Endothelial cell of umbilical vein (primary cell): ENCODE measurements around the gene GLYATL3. TPM values are rescaled to one million over a fixed set of nuclear protein-coding genes. Genes with fewer than 3 reads are reported as not detected.
A peak's percentile ranks its signal among the peaks of the same experiment; 100 is the strongest.

ENCODE experiments used
- BruUV-seq: library from RNA; stranded (reverse); fragments of 400-500 nt; replicated peaks from 2 replicates; lab custom pipeline; 2021; lab: Mats Ljungman, UMichigan
- CTCF ChIA-PET: fragments of 300-600, 350-600 bp; sonication (Branson Sonifier 250); formaldehyde crosslinking; loops from one replicate; lab custom pipeline; 2021; ENCODE audit warnings: antibody characterized with exemption, inconsistent platforms; lab: Charles Lee
- POLR2A ChIA-PET: fragments of 300-600, 350-600 bp; sonication (Branson Sonifier 250); formaldehyde crosslinking; loops from one replicate; lab custom pipeline; 2021; ENCODE audit warnings: antibody characterized with exemption, inconsistent platforms; lab: Charles Lee
- DNase-seq: peaks from one replicate; pipeline ENCODE4 v3.0.0-alpha.2; 2011; ENCODE audit warnings: low read depth, low spot score
- FAIRE-seq: peaks from 2 replicates; lab custom pipeline; 2011; peaks lifted over from hg19 to GRCh38; lab: Jason Lieb, UNC
- H2AFZ ChIP-seq: 2 replicates; pipeline ENCODE4 v1.6.0; 2012; ENCODE audit warnings: low read depth, low read length, control low read depth, inconsistent platforms
- H3K27ac ChIP-seq: 2 replicates; pipeline ENCODE4 v1.5.1; 2011; ENCODE audit warnings: low read depth, mild to moderate bottlenecking, control low read depth, low read length, moderate library complexity; ENCODE audit not compliant: insufficient read depth
- H3K27me3 ChIP-seq, 2 experiments: 2 replicates each; pipeline versions ENCODE4 v1.6.0 to v1.6.1; 2011; ENCODE audit warnings: low read length in 2 of 2, mixed read lengths in 1 of 2; ENCODE audit not compliant: control insufficient read depth in 2 of 2, insufficient read depth in 2 of 2
- H3K36me3 ChIP-seq, 2 experiments: 2 replicates in 1 of 2; 3 replicates in 1 of 2; pipeline ENCODE4 v1.5.1; 2011; ENCODE audit warnings: low read length in 2 of 2, mild to moderate bottlenecking in 1 of 2, moderate library complexity in 1 of 2; ENCODE audit not compliant: control insufficient read depth in 2 of 2, insufficient read depth in 2 of 2; ENCODE audit errors: extremely low read depth in 1 of 2
- H3K4me1 ChIP-seq: 3 replicates; pipeline ENCODE4 v1.5.1; 2011; ENCODE audit warnings: mild to moderate bottlenecking, low read length; ENCODE audit not compliant: control insufficient read depth, insufficient read depth; ENCODE audit errors: extremely low read depth
- H3K4me2 ChIP-seq: 2 replicates; pipeline ENCODE4 v1.6.1; 2011; ENCODE audit warnings: low read length, control low read depth, mixed read lengths; ENCODE audit not compliant: insufficient read depth
- H3K4me3 ChIP-seq, 3 experiments: fragments of 200-600 bp in 1 of 3; sonication (generic), shearing (Covaris generic) in 1 of 3; replicated peaks in 1 of 3; 2 replicates each; pipeline ENCODE4 v1.5.1; 2011 to 2016; ENCODE audit warnings: control low read depth in 3 of 3, low read length in 3 of 3, mild to moderate bottlenecking in 2 of 3, inconsistent platforms in 1 of 3, low read depth in 1 of 3, moderate library complexity in 1 of 3; ENCODE audit not compliant: insufficient read depth in 1 of 3
- H3K79me2 ChIP-seq: 2 replicates; pipeline ENCODE4 v1.6.0; 2012; ENCODE audit warnings: low read length, inconsistent platforms; ENCODE audit not compliant: control insufficient read depth, insufficient read depth
- H3K9ac ChIP-seq: replicated peaks from 2 replicates; pipeline ENCODE3; 2011; ENCODE audit warnings: low read length, control low read depth; ENCODE audit not compliant: insufficient read depth; ENCODE audit errors: extremely low read depth
- H3K9me1 ChIP-seq: replicated peaks from 3 replicates; pipeline ENCODE4 v1.6.0; 2011; ENCODE audit warnings: mild to moderate bottlenecking, low read length; ENCODE audit not compliant: control insufficient read depth, insufficient read depth; ENCODE audit errors: extremely low read depth
- H3K9me3 ChIP-seq: replicated peaks from 2 replicates; pipeline ENCODE4 v1.5.1; 2012; ENCODE audit warnings: low read length, inconsistent platforms; ENCODE audit not compliant: control insufficient read depth, insufficient read depth
- H4K20me1 ChIP-seq: replicated peaks from 2 replicates; pipeline ENCODE3; 2011; ENCODE audit warnings: mild to moderate bottlenecking, low read length; ENCODE audit not compliant: control insufficient read depth, insufficient read depth; ENCODE audit errors: extremely low read depth
- CTCF ChIP-seq, 2 donors: IDR thresholded peaks; 1 replicate in 1 of 2; 2 replicates in 1 of 2; pipeline ENCODE4 v1.5.1; 2011; ENCODE audit warnings: low read length in 2 of 2, mild to moderate bottlenecking in 2 of 2, moderate library complexity in 2 of 2, control low read depth in 1 of 2, inconsistent platforms in 1 of 2, low read depth in 1 of 2; ENCODE audit not compliant: insufficient read depth in 1 of 2; ENCODE audit errors: extremely low read depth in 1 of 2
- FOS ChIP-seq: IDR thresholded peaks from 2 replicates; pipeline ENCODE4 v1.6.1; 2011; ENCODE audit warnings: mild to moderate bottlenecking, low read length, moderate library complexity, borderline replicate concordance; ENCODE audit not compliant: insufficient read depth
- JUN ChIP-seq: IDR thresholded peaks from 2 replicates; pipeline ENCODE4 v1.6.1; 2011; ENCODE audit warnings: borderline replicate concordance, low read depth; ENCODE audit not compliant: insufficient read length, insufficient read depth
- MAX ChIP-seq: IDR thresholded peaks from 2 replicates; pipeline ENCODE4 v1.6.1; 2011; ENCODE audit not compliant: insufficient read depth, insufficient read length
- MYC ChIP-seq: IDR thresholded peaks from one replicate; pipeline ENCODE4 v1.6.1; 2011; ENCODE audit warnings: mild to moderate bottlenecking, low read depth, low read length
- POLR2A ChIP-seq: IDR thresholded peaks from 2 replicates; pipeline ENCODE4 v1.6.1; 2012; ENCODE audit warnings: low read depth, mild to moderate bottlenecking, control low read depth, low read length
- POLR2AphosphoS5 ChIP-seq: IDR thresholded peaks from 2 replicates; pipeline ENCODE4 v1.6.1; 2012; ENCODE audit warnings: low read depth, mild to moderate bottlenecking, control low read depth, low read length, moderate library complexity; ENCODE audit not compliant: insufficient read depth
- dilution Hi-C: fragments of 300-500 bp; cut with MboI; formaldehyde crosslinking; loops from one replicate; pipeline ENCODE4 v1.15.0; 2019; ENCODE audit warnings: low sequenced_read_pairs; ENCODE audit not compliant: extremely low pct_ligation_motif_present
- intact Hi-C: fragments of 100-400 bp; cut with micrococcal nuclease; formaldehyde crosslinking; loops from one replicate; pipeline ENCODE4 v1.10.0; 2022
- polyA plus RNA-seq, 4 experiments: library from polyadenylated mRNA; depleted of rRNA in 3 of 4; stranded (reverse) in 3 of 4; unstranded in 1 of 4; fragments of >200 nt; gene quantifications; 2 replicates each; pipeline versions ENCODE4 v1.2.1 to v1.2.3, GENCODE V29; 2011 to 2012; ENCODE audit warnings: missing spikeins in 1 of 4
- total RNA-seq: library from RNA; stranded (reverse); gene quantifications from 2 replicates; pipeline ENCODE4 v1.2.3, GENCODE V29; 2021

GLYATL3 gene
- total and polyA plus RNA-seq, 2 donors (not counting 3 experiments of a cell fraction or from before 2014, with no cell fraction given): not detected

DNA sequence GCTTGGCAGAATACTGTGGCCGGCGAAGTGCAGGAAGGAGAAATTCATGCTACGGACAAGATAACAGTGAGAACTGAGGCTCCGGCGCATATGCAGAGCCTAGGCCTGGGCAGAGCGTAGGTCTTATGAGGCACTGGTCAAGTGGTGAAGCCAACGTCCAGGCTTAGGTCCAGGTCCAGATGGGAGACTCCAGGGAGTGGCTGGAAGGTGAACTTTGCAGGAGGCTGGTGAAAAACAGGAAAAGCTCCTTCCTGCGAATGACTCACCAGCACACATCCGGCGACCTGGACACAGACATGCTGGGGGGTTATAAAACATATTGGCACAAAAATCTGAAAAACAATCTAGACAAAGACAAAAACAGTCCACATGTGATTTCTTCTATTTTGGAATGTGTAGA is 66.1 kb downstream of the GLYATL3 start:
- TF ChIP-seq MAX: peak; percentile 45
- TF ChIP-seq JUN: peak; percentile 98
- no peak for TF ChIP-seq MYC
- TF ChIP-seq CTCF (IDR thresholded peaks at IDR 0.05; ENCODE audit: extremely low read depth in 1 of 2, insufficient read depth in 1 of 2, low read depth in 1 of 2, low read length in 2 of 2): no peak
- TF ChIP-seq POLR2A: peak; percentile 61
- TF ChIP-seq POLR2AphosphoS5: peak; percentile 89
- TF ChIP-seq FOS: peak; percentile 88
- no TSS peak for BruUV-seq
- H3K9me3 ChIP-seq: no peaks in the 10 kb centered on the region
- H3K27ac ChIP-seq: peak overlapping the region; percentile 97
- H4K20me1 ChIP-seq: no peaks in the 10 kb centered on the region
- peaks cover 46% of the 10 kb centered on the region for H3K4me1 ChIP-seq
- H3K36me3 ChIP-seq: no peaks in the 10 kb centered on the region
- no peaks in the 10 kb centered on the region for H3K9me1 ChIP-seq
- intact Hi-C loops: loop anchor here (1.0 to 2.0 kb wide), 6 partner anchors 10 to 1095 kb away; no protein-coding TSS in a partner anchor
- H3K4me2 ChIP-seq: peak overlapping the region; percentile 33
- no peak overlapping the region for H2AFZ ChIP-seq
- H3K79me2 ChIP-seq: no peaks in the 10 kb centered on the region
- peak overlapping the region; percentile 59 for H3K9ac ChIP-seq
- H3K4me3 ChIP-seq: no peak overlapping the region
- ChIA-PET CTCF (interaction anchor here (1.0 to 17.7 kb wide), 6 partner anchors 12 to 41 kb away, joined by 3 to 205 read pairs (median 7); no protein-coding TSS in a partner anchor), POLR2A (interaction anchor here (1.1 kb wide), 1 partner anchor 33 kb away, joined by 3 read pairs; no protein-coding TSS in a partner anchor)
- peak; percentile 96 for FAIRE-seq
- peak; percentile 97 for DNase-seq
- dilution Hi-C loops: no loop called here
- H3K27me3 ChIP-seq: no peaks in the 10 kb centered on the region
